NB4 (cell line): Measurements from ENCODE around the gene GABRB3.

Source experiments
- CTCF ChIP-seq: IDR thresholded peaks from one replicate; pipeline ENCODE4 v1.5.1; 2012; ENCODE audit warnings: low read depth, low read length
- POLR2A ChIP-seq: IDR thresholded peaks from 2 replicates; pipeline ENCODE4 v1.6.1; 2011; ENCODE audit warnings: mild to moderate bottlenecking; ENCODE audit not compliant: insufficient read length; ENCODE audit errors: extremely low read depth

- TF ChIP-seq CTCF (no peak), POLR2A (no peak)
These were observed 114.6 kb downstream of the GABRB3 start for GRCh38 chr15:26658290-26658689.
